Loucy (cell line): Measurements from ENCODE around the gene CNTROB.

Source experiments
- H2AFZ ChIP-seq: fragments of 200-600 bp; sonication (generic); 2 replicates; pipeline ENCODE4 v1.6.0; 2016; ENCODE audit warnings: antibody characterized with exemption, mild to moderate bottlenecking, low read length, moderate library complexity
- H3F3A ChIP-seq: fragments of 200-600 bp; 2 replicates; pipeline ENCODE4 v1.6.0; 2016; ENCODE audit warnings: antibody characterized with exemption, low read depth, mild to moderate bottlenecking
- H3K27me3 ChIP-seq: fragments of 200-600 bp; sonication (generic); 2 replicates; pipeline ENCODE4 v1.6.1; 2014; ENCODE audit warnings: low read length, mild to moderate bottlenecking; ENCODE audit not compliant: insufficient read depth, poor library complexity, severe bottlenecking
- H3K36me3 ChIP-seq: fragments of 200-600 bp; sonication (generic); 2 replicates; pipeline ENCODE4 v1.6.1; 2016; ENCODE audit warnings: low read length; ENCODE audit not compliant: insufficient read depth
- H3K4me1 ChIP-seq: fragments of 200-600 bp; sonication (generic); 2 replicates; pipeline ENCODE4 v1.5.1; 2014; ENCODE audit warnings: low read length, mild to moderate bottlenecking; ENCODE audit not compliant: insufficient read depth, poor library complexity, severe bottlenecking
- H3K4me2 ChIP-seq: fragments of 200-600 bp; sonication (generic); 2 replicates; pipeline ENCODE4 v1.6.0; 2014; ENCODE audit warnings: antibody characterized with exemption, low read length, low read depth, mild to moderate bottlenecking; ENCODE audit not compliant: poor library complexity, severe bottlenecking
- H3K4me3 ChIP-seq: fragments of 200-600 bp; sonication (generic); 2 replicates; pipeline ENCODE4 v1.5.1; 2014; ENCODE audit warnings: low read length, mild to moderate bottlenecking, mixed read lengths; ENCODE audit not compliant: poor library complexity, severe bottlenecking
- H3K79me2 ChIP-seq: fragments of 200-600 bp; sonication (generic); 2 replicates; pipeline ENCODE4 v1.6.1; 2014; ENCODE audit warnings: low read length; ENCODE audit not compliant: insufficient read depth
- H3K9ac ChIP-seq: fragments of 200-600 bp; sonication (generic); 2 replicates; pipeline ENCODE4 v1.6.0; 2014; ENCODE audit warnings: mild to moderate bottlenecking, low read depth, low read length, moderate library complexity; ENCODE audit not compliant: poor library complexity, severe bottlenecking
- H3K9me2 ChIP-seq: fragments of 200-600 bp; sonication (generic); replicated peaks from 2 replicates; pipeline ENCODE4 v1.6.1; 2016; ENCODE audit warnings: low read depth, low read length, mixed read lengths
- H3K9me3 ChIP-seq: fragments of 200-600 bp; sonication (generic); 2 replicates; pipeline ENCODE4 v1.6.1; 2014; ENCODE audit warnings: mild to moderate bottlenecking, antibody characterized with exemption, low read length, low read depth; ENCODE audit not compliant: insufficient read depth
- H4K20me1 ChIP-seq: fragments of 200-600 bp; sonication (generic); 2 replicates; pipeline ENCODE4 v1.6.0; 2014; ENCODE audit warnings: antibody characterized with exemption, low read length, mild to moderate bottlenecking; ENCODE audit not compliant: insufficient read depth, poor library complexity, severe bottlenecking
- EZH2phosphoT487 ChIP-seq: fragments of 200-600 bp; IDR thresholded peaks from 2 replicates; pipeline ENCODE4 v1.6.1; 2018; ENCODE audit warnings: antibody characterized with exemption, mild to moderate bottlenecking, moderate library complexity, borderline replicate concordance
- TF ChIP-seq, protein P1 (sequence below): fragments of 200-600 bp; sonication (generic); conservative IDR thresholded peaks from 2 replicates; pipeline ENCODE4 v1.5.1; 2014; ENCODE audit warnings: mild to moderate bottlenecking, antibody characterized with exemption, low read length

The CNTROB gene

GRCh38 chr17:7910711-7911110 is 21.3 kb upstream of the CNTROB start:
- H3K36me3 ChIP-seq: peaks cover 70% of the 10 kb centered on the region; the same call in 1 of the 2 replicates
- H3K9ac ChIP-seq: no peak overlapping the region
- peaks cover 14% of the 10 kb centered on the region for H3K4me1 ChIP-seq
- peaks cover 10% of the 10 kb centered on the region; the same call in 1 of the 2 replicates for H3F3A ChIP-seq
- no peak overlapping the region for H3K4me2 ChIP-seq
- H2AFZ ChIP-seq: no peak overlapping the region
- no peak overlapping the region for H3K4me3 ChIP-seq
- H3K27me3 ChIP-seq: no peaks in the 10 kb centered on the region
- no peaks in the 10 kb centered on the region for H3K9me2 ChIP-seq
- TF ChIP-seq, protein P1, sequence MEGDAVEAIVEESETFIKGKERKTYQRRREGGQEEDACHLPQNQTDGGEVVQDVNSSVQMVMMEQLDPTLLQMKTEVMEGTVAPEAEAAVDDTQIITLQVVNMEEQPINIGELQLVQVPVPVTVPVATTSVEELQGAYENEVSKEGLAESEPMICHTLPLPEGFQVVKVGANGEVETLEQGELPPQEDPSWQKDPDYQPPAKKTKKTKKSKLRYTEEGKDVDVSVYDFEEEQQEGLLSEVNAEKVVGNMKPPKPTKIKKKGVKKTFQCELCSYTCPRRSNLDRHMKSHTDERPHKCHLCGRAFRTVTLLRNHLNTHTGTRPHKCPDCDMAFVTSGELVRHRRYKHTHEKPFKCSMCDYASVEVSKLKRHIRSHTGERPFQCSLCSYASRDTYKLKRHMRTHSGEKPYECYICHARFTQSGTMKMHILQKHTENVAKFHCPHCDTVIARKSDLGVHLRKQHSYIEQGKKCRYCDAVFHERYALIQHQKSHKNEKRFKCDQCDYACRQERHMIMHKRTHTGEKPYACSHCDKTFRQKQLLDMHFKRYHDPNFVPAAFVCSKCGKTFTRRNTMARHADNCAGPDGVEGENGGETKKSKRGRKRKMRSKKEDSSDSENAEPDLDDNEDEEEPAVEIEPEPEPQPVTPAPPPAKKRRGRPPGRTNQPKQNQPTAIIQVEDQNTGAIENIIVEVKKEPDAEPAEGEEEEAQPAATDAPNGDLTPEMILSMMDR: no peak
- no peak for TF ChIP-seq EZH2phosphoT487
- H3K9me3 ChIP-seq: no peaks in the 10 kb centered on the region
- peaks cover 7% of the 10 kb centered on the region; the same call in 1 of the 2 replicates for H3K79me2 ChIP-seq
- peaks cover 4% of the 10 kb centered on the region for H4K20me1 ChIP-seq

DNA sequence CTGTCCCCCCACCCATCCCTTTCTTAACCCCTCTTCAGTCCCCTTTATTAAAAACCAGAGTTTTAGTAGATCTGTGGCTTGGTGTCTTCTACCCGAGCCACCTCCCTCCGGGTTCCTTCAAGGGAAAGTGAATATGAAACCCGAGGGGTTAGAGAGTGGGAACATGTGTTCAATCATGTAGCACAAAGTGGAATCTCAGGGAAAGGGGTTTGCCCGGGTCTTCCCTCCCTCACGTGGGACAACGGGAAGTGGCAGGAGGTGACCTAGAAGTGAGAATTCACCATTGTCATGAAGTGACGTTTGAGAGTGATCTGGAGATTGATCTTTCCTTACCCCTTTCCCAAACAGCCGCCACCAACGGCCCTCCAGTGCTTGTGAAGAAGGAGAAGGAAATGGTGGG is 20.9 kb upstream of the CNTROB start:
- no peaks in the 10 kb centered on the region for H3K27me3 ChIP-seq
- peaks cover 10% of the 10 kb centered on the region; the same call in 1 of the 2 replicates for H3F3A ChIP-seq
- no peak overlapping the region for H2AFZ ChIP-seq
- TF ChIP-seq EZH2phosphoT487: no peak
- TF ChIP-seq, protein P1: no peak
- H3K79me2 ChIP-seq: peaks cover 7% of the 10 kb centered on the region; the same call in 1 of the 2 replicates
- H3K36me3 ChIP-seq: peaks cover 66% of the 10 kb centered on the region; the same call in 1 of the 2 replicates
- no peak overlapping the region for H3K9ac ChIP-seq
- H3K4me2 ChIP-seq: no peak overlapping the region
- no peaks in the 10 kb centered on the region for H3K9me2 ChIP-seq
- H4K20me1 ChIP-seq: peaks cover 4% of the 10 kb centered on the region
- peaks cover 14% of the 10 kb centered on the region for H3K4me1 ChIP-seq
- no peak overlapping the region for H3K4me3 ChIP-seq
- H3K9me3 ChIP-seq: no peaks in the 10 kb centered on the region

- no peak for TF ChIP-seq EZH2phosphoT487
- TF ChIP-seq, protein P1: peak; percentile 89
These were observed 19.0 kb upstream of the CNTROB start for GRCh38 chr17:7912927-7913524.

More at GRCh38 chr17:7912927-7913524, 19.0 kb upstream of the CNTROB start:
- peaks cover 13% of the 10 kb centered on the region; the same call in 1 of the 2 replicates for H3K79me2 ChIP-seq
- no peaks in the 10 kb centered on the region for H3K27me3 ChIP-seq
- no peak overlapping the region for H3K9ac ChIP-seq
- peaks cover 47% of the 10 kb centered on the region; the same call in 1 of the 2 replicates for H3K36me3 ChIP-seq
- no peak overlapping the region for H3K4me3 ChIP-seq
- H2AFZ ChIP-seq: no peak overlapping the region
- H4K20me1 ChIP-seq: peaks cover 4% of the 10 kb centered on the region
- no peak overlapping the region for H3K4me2 ChIP-seq
- H3F3A ChIP-seq: peaks cover 10% of the 10 kb centered on the region; the same call in 1 of the 2 replicates
- no peaks in the 10 kb centered on the region for H3K9me2 ChIP-seq
- peaks cover 22% of the 10 kb centered on the region for H3K4me1 ChIP-seq
- no peaks in the 10 kb centered on the region for H3K9me3 ChIP-seq
